Hindlimb muscle (tissue), 1 donor: Measurements from ENCODE around the gene OBSCN. TPM values are rescaled to one million over a fixed set of nuclear protein-coding genes. Genes with fewer than 3 reads are reported as not detected.

Experiments used
- DNase-seq: peaks from one replicate; pipeline ENCODE4 v3.0.0-alpha.2; 2013
- polyA plus RNA-seq: library from polyadenylated mRNA; unstranded; fragments of 120-200 nt; gene quantifications from one replicate; pipeline ENCODE4 v1.2.1, GENCODE V29; 2013; ENCODE audit not compliant: insufficient read length

The OBSCN gene
- polyA plus RNA-seq, 1 donor, result 556 TPM

- DNase-seq, result no peak
Observed at GRCh38 chr1:228368801-228369607, 161.2 kb downstream of the OBSCN start.

GRCh38 chr1:228369608-228370438, 162.0 kb downstream of the OBSCN start:
- DNase-seq, result no peak

- no peak for DNase-seq
Observed at GRCh38 chr1:228370439-228370940, 162.6 kb downstream of the OBSCN start.

- no peak for DNase-seq
Observed at GRCh38 chr1:228370941-228371740, 163.3 kb downstream of the OBSCN start.

- DNase-seq, result no peak
Observed at GRCh38 chr1:228371741-228372182, 163.9 kb downstream of the OBSCN start.

- DNase-seq, result no peak
Observed at GRCh38 chr1:228372183-228373003, 164.5 kb downstream of the OBSCN start.

- no peak for DNase-seq
Observed at GRCh38 chr1:228373004-228373680, 165.3 kb downstream of the OBSCN start.

GRCh38 chr1:228373681-228374571, 166.1 kb downstream of the OBSCN start:
- no peak for DNase-seq

GRCh38 chr1:228374711-228375577, 167.1 kb downstream of the OBSCN start:
- DNase-seq, result peak; percentile 76

GRCh38 chr1:228375578-228376261, 167.9 kb downstream of the OBSCN start:
- no peak for DNase-seq

GRCh38 chr1:228376262-228376628, 168.4 kb downstream of the OBSCN start:
- no peak for DNase-seq

- no peak for DNase-seq
Observed at GRCh38 chr1:228376651-228377631, 169.1 kb downstream of the OBSCN start.

- DNase-seq, result no peak
Observed at GRCh38 chr1:228377664-228378089, 169.8 kb downstream of the OBSCN start.

- peak; percentile 87 for DNase-seq
Observed at GRCh38 chr1:228378090-228378872, 170.4 kb downstream of the OBSCN start.

- DNase-seq, result no peak
Observed at GRCh38 chr1:228378873-228379460, 171.1 kb downstream of the OBSCN start.

- no peak for DNase-seq
Observed at GRCh38 chr1:228379666-228380065, 171.8 kb downstream of the OBSCN start.
